GM19372 (cell line): Measurements from ENCODE around the gene ATXN1.
"Not testable (repeated sequence)": the region's sequence is repeated elsewhere in the genome, so short reads cannot be mapped to it uniquely, and the experiment has no call there.

ENCODE experiments used
- ATAC-seq: cut with Tn5 transposase; IDR thresholded peaks from one replicate; pipeline ENCODE4 v1.9.1; 2021; ENCODE audit warnings: mild to moderate bottlenecking, low read depth, moderate library complexity; ENCODE audit not compliant: unreplicated experiment

ATXN1 gene

DNA sequence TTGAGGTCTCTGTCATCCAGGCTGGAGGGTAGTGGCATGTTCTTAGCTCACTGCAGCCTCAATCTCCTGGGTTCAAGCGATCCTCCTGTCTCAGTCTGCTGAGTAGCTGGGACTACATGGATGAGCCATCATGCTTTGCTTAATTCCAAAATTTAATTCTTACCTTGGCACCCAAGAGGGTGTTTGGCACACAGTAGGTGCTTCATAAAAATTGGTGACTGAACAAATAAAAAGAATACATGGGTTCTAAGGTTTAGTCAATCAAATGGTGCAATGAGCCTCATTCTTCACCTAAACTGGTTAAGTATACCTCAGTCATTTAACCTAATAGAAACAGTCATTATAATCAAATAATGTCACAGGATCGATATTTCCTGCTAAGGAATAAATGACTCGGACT is 352.5 kb downstream of the ATXN1 start:
- ATAC-seq: no peak

- no peak for ATAC-seq
These were observed 354.3 kb downstream of the ATXN1 start for GRCh38 chr6:16406966-16407365.

- not testable (repeated sequence) for ATAC-seq
These were observed 354.7 kb downstream of the ATXN1 start for GRCh38 chr6:16406538-16406937.

GRCh38 chr6:16405375-16405774 is 355.9 kb downstream of the ATXN1 start:
- ATAC-seq: no peak

GRCh38 chr6:16404456-16404855 is 356.8 kb downstream of the ATXN1 start:
- ATAC-seq: no peak

DNA sequence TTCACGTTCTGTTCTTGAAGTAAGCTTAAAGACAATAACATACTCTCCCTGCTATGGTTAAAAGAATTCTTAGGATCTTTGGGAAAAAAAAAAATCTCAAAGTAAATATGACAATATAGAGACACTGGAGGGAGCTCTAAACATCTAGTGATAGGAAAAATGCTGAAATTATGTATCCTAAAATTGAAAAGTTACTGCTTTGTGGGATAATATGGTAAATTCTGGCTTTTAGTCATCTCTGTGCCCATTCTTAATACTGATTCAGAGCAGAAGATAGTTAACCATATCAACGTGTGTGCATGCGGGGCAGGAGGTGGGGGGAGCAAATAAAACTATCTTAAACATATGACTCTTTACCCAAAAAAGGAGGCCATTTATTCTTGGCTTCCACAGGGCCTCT is 357.4 kb downstream of the ATXN1 start:
- ATAC-seq: no peak

- ATAC-seq: no peak
These were observed 358.7 kb downstream of the ATXN1 start for GRCh38 chr6:16402581-16402900.

- no peak for ATAC-seq
These were observed 361.0 kb downstream of the ATXN1 start for GRCh38 chr6:16400248-16400760.

DNA sequence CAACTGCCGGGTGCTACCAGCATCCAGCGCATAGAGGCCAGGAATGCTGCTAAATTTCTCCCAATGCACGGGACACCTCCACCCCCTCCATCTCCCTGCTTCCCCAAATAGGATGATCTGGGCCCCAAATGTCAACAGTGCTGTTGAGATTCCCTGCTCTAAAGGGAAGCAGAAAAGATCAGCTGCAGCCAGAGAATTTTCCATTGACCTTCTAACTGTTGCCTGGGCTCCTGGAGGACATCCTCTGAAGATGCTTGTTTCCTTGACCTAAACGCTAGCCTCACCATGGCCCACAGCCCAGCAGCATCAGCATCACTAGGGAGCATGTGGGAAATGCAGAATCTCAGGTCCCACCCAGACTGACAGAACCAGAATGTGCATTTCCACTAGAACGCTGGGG is 361.6 kb downstream of the ATXN1 start:
- ATAC-seq: no peak

DNA sequence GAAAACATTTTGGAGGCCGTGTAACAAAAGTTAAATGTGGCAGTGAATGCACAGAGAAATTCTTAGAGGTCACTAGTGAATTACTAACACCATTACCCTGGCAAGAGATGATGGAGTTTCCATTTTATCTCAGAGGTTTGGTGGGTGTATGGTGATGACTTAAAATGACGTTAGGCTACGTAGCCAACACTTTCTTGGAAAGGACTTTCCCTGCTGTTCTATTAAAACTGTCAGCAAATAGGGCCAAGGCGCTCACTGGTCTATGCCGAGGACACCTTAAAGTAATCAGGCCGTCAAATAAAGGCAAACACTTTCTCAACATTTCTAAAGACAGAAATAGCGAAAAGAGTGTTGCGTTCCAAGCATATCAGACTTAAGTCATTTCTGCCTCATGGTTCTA is 362.1 kb downstream of the ATXN1 start:
- ATAC-seq: no peak

DNA sequence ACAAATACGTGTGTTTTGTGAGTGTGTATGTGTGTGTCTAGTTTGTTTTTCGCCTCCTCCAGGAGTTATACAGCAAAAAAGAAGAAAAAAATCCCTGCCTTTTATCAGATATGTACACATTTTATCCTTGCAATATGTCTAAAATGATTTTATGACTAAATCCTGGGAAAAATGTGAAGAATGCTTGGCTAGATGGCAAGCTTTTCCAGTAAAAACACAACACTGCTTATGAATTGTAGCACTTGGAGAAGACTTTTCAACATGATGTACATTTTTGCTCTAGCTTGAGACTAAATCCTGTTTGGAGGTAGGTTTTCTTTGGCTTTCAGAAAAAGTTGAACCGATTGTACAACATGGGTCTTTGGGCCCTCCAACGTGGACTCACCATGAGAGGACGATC is 362.7 kb downstream of the ATXN1 start:
- no peak for ATAC-seq

GRCh38 chr6:16397623-16398022 is 363.6 kb downstream of the ATXN1 start:
- no peak for ATAC-seq

DNA sequence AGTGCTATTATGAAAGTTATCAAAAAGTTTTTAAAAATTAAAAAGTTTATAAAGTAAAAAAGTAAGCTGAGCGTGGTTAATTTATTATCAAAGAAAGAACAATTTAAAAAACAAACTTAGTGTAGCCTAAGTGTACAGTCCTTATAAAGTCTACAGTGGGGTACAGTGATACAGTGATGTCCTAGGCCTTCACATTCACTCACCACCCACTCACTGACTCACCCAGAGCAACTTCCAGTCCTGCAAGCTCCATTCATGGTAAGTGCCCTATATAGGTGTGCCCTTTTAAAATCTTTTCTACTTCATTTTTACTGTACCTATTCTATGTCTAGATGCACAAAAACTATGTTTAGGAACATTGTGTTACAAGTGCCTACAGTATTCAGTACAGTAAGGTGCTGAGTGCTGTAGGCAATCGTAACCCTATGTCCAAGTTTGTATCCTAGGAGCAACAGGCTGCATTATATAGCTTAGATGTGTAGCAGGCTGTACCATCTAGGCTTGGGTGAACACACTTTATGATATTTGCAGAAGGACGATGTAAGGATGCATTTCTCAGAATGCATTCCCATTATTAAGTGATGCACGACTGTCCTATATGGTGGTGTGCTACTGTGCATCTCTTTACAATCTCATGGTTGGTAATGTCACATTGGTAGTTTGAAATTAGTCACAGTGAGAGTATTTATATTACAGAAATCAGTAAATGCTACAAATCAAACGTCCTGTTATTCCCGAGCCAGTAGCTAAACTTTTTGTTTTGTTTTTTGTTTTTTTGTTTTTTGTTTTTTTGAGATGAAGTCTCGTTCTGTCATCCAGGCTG is 364.6 kb downstream of the ATXN1 start:
- ATAC-seq: no peak

DNA sequence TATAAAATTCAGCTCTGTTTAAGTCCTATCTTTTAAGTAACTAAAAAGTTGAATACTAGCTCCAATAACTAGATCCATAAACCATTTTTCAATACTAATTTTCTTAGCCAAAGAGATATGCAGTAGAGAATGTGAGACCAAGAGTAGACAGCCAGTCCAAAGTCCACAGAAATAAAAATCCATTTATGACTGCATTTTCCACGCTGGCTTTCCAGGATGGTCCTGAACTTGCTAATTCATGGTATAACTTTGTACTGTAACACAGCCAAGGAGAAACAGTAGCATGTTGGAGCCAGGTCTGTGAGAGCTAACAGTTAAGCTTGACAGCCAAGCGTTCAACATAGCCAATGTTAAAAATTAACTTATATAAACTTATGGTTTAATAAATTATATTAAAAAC is 366.6 kb downstream of the ATXN1 start:
- ATAC-seq: no peak

- no peak for ATAC-seq
These were observed 367.9 kb downstream of the ATXN1 start for GRCh38 chr6:16393326-16393725.

DNA sequence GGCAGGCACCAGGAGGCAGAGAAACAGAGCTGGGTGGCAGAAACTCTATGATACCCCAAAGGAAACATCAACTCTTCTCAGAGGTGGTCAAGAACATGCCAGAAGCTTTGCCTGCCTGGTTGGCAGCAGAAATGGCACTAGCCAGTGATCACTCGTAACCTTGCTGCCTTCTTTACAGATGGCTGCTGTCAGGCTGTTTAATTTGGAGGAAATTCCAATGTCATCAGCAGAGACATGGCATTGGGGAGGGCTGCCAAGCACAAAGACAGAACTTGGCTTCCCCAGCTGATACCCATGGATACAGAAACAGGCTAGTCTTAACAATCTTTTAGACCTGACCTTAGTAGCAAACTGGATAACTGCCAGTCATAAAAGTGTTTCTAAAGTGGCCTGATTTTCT is 369.2 kb downstream of the ATXN1 start:
- ATAC-seq: no peak

GRCh38 chr6:16391451-16391912 is 369.8 kb downstream of the ATXN1 start:
- ATAC-seq: no peak

GRCh38 chr6:16390909-16391450 is 370.3 kb downstream of the ATXN1 start:
- not testable (repeated sequence) for ATAC-seq

DNA sequence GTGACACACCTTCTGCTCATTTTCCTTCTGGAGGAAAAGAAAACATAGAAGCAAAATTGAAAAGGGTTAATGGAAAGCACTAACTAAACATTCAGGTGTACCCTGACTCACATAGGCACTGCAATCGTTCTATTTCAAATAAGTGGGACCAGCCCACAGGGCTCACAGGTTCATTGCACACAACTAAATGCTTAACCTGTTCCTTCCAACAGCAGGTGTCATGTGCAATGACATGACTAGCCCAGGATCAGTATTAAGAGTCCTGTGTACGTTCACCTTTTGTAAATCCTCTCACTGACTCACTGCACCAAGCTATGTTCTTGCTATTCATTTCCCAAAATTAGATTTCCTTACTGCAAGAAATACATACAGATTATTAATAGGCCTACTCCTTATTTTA is 371.6 kb downstream of the ATXN1 start:
- no peak for ATAC-seq

GRCh38 chr6:16388488-16388887 is 372.8 kb downstream of the ATXN1 start:
- ATAC-seq: no peak

GRCh38 chr6:16386057-16386456 is 375.2 kb downstream of the ATXN1 start:
- no peak for ATAC-seq

DNA sequence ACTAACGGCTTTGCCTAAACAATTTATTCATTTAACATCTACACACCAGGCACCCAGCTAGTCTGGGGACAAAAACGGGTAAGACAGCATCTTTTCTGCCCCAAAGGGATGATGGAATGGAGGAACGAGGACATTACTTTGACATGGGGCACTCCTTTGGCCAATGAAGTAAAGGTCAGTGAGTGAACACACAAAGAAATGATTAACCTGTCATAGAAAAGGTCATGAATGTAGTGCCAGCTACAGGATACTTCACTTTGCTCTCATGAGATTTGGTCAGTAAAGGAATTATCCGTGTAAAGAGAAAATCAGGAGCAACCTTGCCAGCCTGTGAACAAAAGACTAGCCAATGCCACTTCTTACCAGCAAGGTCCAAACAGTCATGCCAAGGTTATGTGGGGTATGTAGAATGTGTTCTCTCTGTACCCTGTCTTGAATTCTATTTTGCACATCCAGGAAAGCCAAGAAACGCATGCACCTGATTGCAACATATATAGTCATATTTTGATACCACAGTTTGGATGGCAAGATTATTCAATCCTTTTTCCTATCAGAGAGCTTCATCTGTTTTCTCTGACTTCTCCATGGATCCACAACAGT is 377.6 kb downstream of the ATXN1 start:
- ATAC-seq: no peak
